ENCODE results near the gene FICD. TPM values are rescaled to one million over a fixed set of nuclear protein-coding genes. Genes with fewer than 3 reads are reported as not detected.
A peak's percentile ranks its signal among the peaks of the same experiment; 100 is the strongest.

The FICD gene
- total and polyA plus RNA-seq, 2 of the 13 experiments (the other 11 are each of a cell fraction or from before 2014, with no cell fraction given): 0.99 to 3.0 TPM

DNA sequence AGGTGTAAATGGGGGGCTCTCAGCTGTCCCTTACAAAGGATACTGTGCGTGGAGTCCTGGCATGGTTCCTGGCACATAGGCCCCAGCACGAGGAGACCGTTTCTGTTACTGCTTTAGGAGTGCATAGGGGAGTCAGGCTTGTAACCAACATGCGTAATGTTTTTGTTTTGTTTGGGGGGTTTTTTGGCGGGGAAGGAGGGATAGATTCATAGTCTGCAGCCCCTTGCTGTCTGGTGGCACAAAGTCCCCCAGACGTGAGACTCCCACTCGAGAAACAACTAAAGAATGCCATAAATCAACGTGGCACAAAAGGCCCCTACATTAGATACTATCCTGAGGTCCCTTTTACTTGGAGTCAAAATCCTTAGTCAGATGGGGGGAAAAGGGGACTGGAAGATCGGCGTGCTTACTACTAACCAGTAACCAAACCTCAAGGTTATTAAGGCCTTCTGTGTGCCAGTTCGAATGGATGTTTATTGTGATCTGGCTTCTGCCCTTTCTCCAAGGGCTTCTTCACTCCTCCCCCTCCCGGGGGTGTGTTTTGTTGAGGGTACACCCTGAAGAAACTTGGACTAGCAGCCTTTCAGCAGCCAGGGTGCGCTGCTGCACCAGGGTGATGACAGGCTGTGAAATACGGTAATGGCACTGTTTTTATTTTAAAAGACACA is 48.2 kb downstream of the FICD start (continued):
- TF ChIP-seq, protein P1, sequence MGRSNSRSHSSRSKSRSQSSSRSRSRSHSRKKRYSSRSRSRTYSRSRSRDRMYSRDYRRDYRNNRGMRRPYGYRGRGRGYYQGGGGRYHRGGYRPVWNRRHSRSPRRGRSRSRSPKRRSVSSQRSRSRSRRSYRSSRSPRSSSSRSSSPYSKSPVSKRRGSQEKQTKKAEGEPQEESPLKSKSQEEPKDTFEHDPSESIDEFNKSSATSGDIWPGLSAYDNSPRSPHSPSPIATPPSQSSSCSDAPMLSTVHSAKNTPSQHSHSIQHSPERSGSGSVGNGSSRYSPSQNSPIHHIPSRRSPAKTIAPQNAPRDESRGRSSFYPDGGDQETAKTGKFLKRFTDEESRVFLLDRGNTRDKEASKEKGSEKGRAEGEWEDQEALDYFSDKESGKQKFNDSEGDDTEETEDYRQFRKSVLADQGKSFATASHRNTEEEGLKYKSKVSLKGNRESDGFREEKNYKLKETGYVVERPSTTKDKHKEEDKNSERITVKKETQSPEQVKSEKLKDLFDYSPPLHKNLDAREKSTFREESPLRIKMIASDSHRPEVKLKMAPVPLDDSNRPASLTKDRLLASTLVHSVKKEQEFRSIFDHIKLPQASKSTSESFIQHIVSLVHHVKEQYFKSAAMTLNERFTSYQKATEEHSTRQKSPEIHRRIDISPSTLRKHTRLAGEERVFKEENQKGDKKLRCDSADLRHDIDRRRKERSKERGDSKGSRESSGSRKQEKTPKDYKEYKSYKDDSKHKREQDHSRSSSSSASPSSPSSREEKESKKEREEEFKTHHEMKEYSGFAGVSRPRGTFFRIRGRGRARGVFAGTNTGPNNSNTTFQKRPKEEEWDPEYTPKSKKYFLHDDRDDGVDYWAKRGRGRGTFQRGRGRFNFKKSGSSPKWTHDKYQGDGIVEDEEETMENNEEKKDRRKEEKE (IDR thresholded peaks at IDR 0.05): no peak
- TF ChIP-seq ZNF33B (CRISPR knock-in tag; IDR thresholded peaks at IDR 0.05) (no peak), ARID3A (IDR thresholded peaks at IDR 0.05; ENCODE audit: low read depth, low read length) (peak; percentile 41; the same call in 1 of the 2 replicates), NFAT5 (CRISPR knock-in tag; IDR thresholded peaks at IDR 0.05) (no peak), PRDM4 (CRISPR knock-in tag; IDR thresholded peaks at IDR 0.05; ENCODE audit: borderline replicate concordance) (no peak), TERF1 (CRISPR knock-in tag; IDR thresholded peaks at IDR 0.05) (no peak), KAT7 (CRISPR knock-in tag; IDR thresholded peaks at IDR 0.05; ENCODE audit: borderline replicate concordance) (no peak), LCORL (IDR thresholded peaks at IDR 0.05) (no peak), LCORL (CRISPR knock-in tag; IDR thresholded peaks at IDR 0.05) (no peak), HNRNPK (IDR thresholded peaks at IDR 0.05; ENCODE audit: low read depth, low read length, poor library complexity, severe bottlenecking) (no peak), SMARCC2 (IDR thresholded peaks at IDR 0.05) (no peak), THRA (CRISPR knock-in tag; IDR thresholded peaks at IDR 0.05; ENCODE audit: borderline replicate concordance) (peak; percentile 71; the same call in 1 of the 2 replicates), FOXA1 (IDR thresholded peaks at IDR 0.05) (no peak), FOXA1 (CRISPR knock-in tag; IDR thresholded peaks at IDR 0.05) (0 out of 2 replicates have a peak, but pooled peaks have one; percentile 34)

Data from HepG2 (cell line).